Aorta (tissue), 5 donors: Measurements from ENCODE around the gene LGR5. TPM values are rescaled to one million over a fixed set of nuclear protein-coding genes. Genes with fewer than 3 reads are reported as not detected.

Experiments used
- ATAC-seq: fragments of 200-7000 bp; cut with Tn5 transposase; one replicate; pipeline ENCODE4 v1.9.1; 2022; ENCODE audit warnings: moderate library complexity; ENCODE audit not compliant: low FRiP score
- DNase-seq, 2 donors: peaks; one replicate each; pipeline ENCODE4 v3.0.0-alpha.2; 2020
- H3K27ac ChIP-seq, 2 donors: one replicate each; pipeline ENCODE4 v1.5.1; 2013; ENCODE audit warnings: low read length in 2 of 2, mild to moderate bottlenecking in 2 of 2, moderate library complexity in 2 of 2, control low read depth in 1 of 2, inconsistent platforms in 1 of 2, low read depth in 1 of 2
- H3K27me3 ChIP-seq, 2 donors: one replicate each; pipeline ENCODE4 v1.6.1; 2013; ENCODE audit warnings: control low read depth in 1 of 2, low read length in 1 of 2, mild to moderate bottlenecking in 1 of 2, moderate library complexity in 1 of 2; ENCODE audit not compliant: insufficient read depth in 2 of 2, control insufficient read depth in 1 of 2
- H3K36me3 ChIP-seq, 2 donors: one replicate each; pipeline ENCODE4 v1.6.1; 2013; ENCODE audit warnings: control low read depth in 1 of 2, low read length in 1 of 2, mild to moderate bottlenecking in 1 of 2; ENCODE audit not compliant: insufficient read depth in 2 of 2, control insufficient read depth in 1 of 2
- H3K4me1 ChIP-seq, 2 donors: one replicate each; pipeline ENCODE4 v1.6.1; 2013; ENCODE audit warnings: low read length in 2 of 2, control low read depth in 1 of 2, mild to moderate bottlenecking in 1 of 2, moderate library complexity in 1 of 2; ENCODE audit not compliant: insufficient read depth in 2 of 2, control insufficient read depth in 1 of 2
- H3K4me3 ChIP-seq, 2 donors: one replicate each; pipeline ENCODE4 v1.5.1; 2013; ENCODE audit warnings: low read length in 2 of 2, control low read depth in 1 of 2, mild to moderate bottlenecking in 1 of 2
- H3K9me3 ChIP-seq: one replicate; pipeline ENCODE4 v1.6.1; 2013; ENCODE audit warnings: mild to moderate bottlenecking, low read length; ENCODE audit not compliant: control insufficient read depth
- WGBS, 2 donors: extraction: QIAGEN DNeasy Blood & Tissue Kit; methylation state at CpG; one replicate each; pipeline ENCODE4 v1.1.7; 2013; 5-methylcytosine and 5-hydroxymethylcytosine counted together
- intact Hi-C, 2 donors: fragments of 100-400 bp; cut with DNase I; formaldehyde crosslinking; loops; one replicate each; pipeline versions ENCODE4 v1.14.2 to v1.15.0; 2022
- long read RNA-seq, 2 donors: library from polyadenylated mRNA; unstranded; transcript quantifications; one replicate each; pipeline ENCODE4 v2.0.0, GENCODE V29; 2020 to 2021
- polyA plus RNA-seq, 2 donors: library from polyadenylated mRNA; stranded (reverse); fragments of 200-250 nt; gene quantifications; one replicate each; pipeline ENCODE4 v1.2.3, GENCODE V29; 2013
- total RNA-seq, 2 donors: library from RNA; stranded (reverse); fragmentation: NEBNext Ultra II Directional; extraction: Animal tissue kit (Norgen Biotek cat#: 25700); gene quantifications; one replicate each; pipeline ENCODE4 v1.2.1, GENCODE V29; 2021
- donor health status: healthy with polysubstance abuse.
- donor health status: Bipolar disorder and iron deficiency.
- donor health status: DM: no; HTN: no; CAD: no.
- donor health status: DM: no; HTN: no; CAD: no.
- donor health status: DM: yes; HTN: yes; CAD: no.

LGR5 gene, protein sequence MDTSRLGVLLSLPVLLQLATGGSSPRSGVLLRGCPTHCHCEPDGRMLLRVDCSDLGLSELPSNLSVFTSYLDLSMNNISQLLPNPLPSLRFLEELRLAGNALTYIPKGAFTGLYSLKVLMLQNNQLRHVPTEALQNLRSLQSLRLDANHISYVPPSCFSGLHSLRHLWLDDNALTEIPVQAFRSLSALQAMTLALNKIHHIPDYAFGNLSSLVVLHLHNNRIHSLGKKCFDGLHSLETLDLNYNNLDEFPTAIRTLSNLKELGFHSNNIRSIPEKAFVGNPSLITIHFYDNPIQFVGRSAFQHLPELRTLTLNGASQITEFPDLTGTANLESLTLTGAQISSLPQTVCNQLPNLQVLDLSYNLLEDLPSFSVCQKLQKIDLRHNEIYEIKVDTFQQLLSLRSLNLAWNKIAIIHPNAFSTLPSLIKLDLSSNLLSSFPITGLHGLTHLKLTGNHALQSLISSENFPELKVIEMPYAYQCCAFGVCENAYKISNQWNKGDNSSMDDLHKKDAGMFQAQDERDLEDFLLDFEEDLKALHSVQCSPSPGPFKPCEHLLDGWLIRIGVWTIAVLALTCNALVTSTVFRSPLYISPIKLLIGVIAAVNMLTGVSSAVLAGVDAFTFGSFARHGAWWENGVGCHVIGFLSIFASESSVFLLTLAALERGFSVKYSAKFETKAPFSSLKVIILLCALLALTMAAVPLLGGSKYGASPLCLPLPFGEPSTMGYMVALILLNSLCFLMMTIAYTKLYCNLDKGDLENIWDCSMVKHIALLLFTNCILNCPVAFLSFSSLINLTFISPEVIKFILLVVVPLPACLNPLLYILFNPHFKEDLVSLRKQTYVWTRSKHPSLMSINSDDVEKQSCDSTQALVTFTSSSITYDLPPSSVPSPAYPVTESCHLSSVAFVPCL
- total RNA-seq: 1 to 10 TPM in 1 of 2 donors, under 1 TPM in 1; 0.65 to 1.6 TPM
- polyA plus RNA-seq: under 1 TPM; 0.10 to 0.50 TPM
- long read RNA-seq, donor 1, partial matches to known transcripts: 0 of 1 reads
- long read RNA-seq, donor 1, other reads (novel, unspliced or antisense): 1 of 1 reads
- long read RNA-seq, donor 2: 0 reads

DNA sequence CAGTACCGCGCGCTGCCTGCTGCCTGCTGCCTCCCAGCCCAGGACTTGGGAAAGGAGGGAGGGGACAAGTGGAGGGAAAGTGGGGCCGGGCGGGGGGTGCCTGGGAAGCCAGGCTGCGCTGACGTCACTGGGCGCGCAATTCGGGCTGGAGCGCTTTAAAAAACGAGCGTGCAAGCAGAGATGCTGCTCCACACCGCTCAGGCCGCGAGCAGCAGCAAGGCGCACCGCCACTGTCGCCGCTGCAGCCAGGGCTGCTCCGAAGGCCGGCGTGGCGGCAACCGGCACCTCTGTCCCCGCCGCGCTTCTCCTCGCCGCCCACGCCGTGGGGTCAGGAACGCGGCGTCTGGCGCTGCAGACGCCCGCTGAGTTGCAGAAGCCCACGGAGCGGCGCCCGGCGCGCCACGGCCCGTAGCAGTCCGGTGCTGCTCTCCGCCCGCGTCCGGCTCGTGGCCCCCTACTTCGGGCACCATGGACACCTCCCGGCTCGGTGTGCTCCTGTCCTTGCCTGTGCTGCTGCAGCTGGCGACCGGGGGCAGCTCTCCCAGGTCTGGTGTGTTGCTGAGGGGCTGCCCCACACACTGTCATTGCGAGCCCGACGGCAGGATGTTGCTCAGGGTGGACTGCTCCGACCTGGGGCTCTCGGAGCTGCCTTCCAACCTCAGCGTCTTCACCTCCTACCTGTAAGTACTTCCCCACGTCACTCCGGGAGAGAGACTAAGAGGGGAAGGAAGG, at the start of gene LGR5:
Gene LGR5 (plus strand): TSS at position 186 of the 732 bp plus-strand sequence. CDS start 283 bp downstream, at position 469.
- 0 to 1% methylated on average over 42 to 65 of the region's 65 CpGs for WGBS, 2 donors
- Histone ChIP-seq H3K27me3 (no peaks in the 10 kb centered on the region), H3K4me1 (peaks cover 0 to 3% of the 10 kb centered on the region in 2 donors), H3K9me3 (peaks cover 5% of the 10 kb centered on the region), H3K27ac (no peak within 1 kb of the TSS), H3K4me3 (peak within 1 kb of the TSS; percentile 39 to 44), H3K36me3 (no peaks in the 10 kb centered on the region)
- intact Hi-C loops: loop anchor here (5.0 to 10.0 kb wide), 2 partner anchors 38 to 55 kb away; no protein-coding TSS in a partner anchor
- peak; percentile 65 for ATAC-seq
- DNase-seq: peak; percentile 52 to 84

DNA sequence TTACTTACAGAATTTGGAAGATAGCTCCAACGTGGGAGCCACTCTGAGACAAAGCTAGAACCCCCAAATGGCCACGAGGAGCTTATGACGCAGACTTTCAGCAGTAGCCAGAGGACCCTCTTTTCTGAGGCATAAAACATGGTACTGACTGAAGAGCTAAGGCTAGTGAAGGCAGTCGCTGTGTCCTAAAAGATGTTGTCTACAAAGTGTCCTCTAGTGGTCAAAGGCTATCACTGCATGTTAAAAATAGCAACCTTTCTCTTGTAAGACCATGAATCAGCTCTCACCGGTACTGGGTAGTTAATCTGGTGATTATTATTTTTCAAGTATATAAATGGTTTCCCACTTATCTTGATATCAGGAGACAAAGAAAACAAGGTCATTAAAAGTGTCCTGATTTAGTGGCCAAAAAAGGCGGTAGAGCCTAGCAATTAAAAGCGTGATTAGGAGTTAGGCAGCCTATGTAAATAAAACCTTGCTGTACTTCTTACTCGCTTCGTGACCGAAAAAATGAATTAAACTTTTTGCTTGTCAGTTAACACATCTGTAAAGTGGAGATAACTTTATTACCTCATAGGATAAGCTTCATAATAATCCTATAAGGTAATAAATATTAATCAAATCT, 47.0 kb upstream of the LGR5 start:
- Histone ChIP-seq H3K36me3 (no peaks in the 10 kb centered on the region), H3K27ac (no peak overlapping the region), H3K9me3 (no peaks in the 10 kb centered on the region), H3K4me3 (no peak overlapping the region), H3K4me1 (peaks cover 0 to 3% of the 10 kb centered on the region in 2 donors), H3K27me3 (no peaks in the 10 kb centered on the region)
- no peak for DNase-seq
- peak; percentile 81 for ATAC-seq
- intact Hi-C loops: loop anchor here (5.0 kb wide), 1 partner anchor 175 kb away; no protein-coding TSS in a partner anchor
- WGBS, 2 donors: 27 to 29% methylated on average over 10 of the region's 10 CpGs

DNA sequence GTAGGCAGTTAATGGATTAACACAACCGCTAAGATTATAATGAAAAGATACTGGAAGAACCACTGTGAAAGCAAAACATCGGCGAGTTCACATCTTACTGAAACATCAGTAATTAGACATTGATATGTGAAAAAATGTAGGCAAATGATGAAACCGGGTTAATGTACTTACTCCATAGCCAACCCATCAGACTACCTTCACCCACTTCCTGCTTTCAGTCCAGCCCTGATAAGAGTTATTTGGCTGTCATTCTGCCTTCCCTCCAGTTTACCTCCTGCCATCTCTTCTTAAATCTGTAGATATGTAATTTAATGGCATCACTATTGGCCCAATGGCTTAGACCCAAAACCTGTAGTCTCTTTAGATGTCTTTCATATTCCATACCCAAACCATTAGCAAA, 46.0 kb upstream of the LGR5 start:
- Histone ChIP-seq H3K36me3 (no peaks in the 10 kb centered on the region), H3K27ac (no peak overlapping the region), H3K4me1 (peaks cover 0 to 3% of the 10 kb centered on the region in 2 donors), H3K4me3 (no peak overlapping the region), H3K27me3 (no peaks in the 10 kb centered on the region), H3K9me3 (no peaks in the 10 kb centered on the region)
- ATAC-seq: no peak
- 59 to 68% methylated on average over 4 of the region's 4 CpGs for WGBS, 2 donors
- DNase-seq: no peak
- intact Hi-C loops: loop anchor here (5.0 kb wide), 1 partner anchor 176 kb away; no protein-coding TSS in a partner anchor

DNA sequence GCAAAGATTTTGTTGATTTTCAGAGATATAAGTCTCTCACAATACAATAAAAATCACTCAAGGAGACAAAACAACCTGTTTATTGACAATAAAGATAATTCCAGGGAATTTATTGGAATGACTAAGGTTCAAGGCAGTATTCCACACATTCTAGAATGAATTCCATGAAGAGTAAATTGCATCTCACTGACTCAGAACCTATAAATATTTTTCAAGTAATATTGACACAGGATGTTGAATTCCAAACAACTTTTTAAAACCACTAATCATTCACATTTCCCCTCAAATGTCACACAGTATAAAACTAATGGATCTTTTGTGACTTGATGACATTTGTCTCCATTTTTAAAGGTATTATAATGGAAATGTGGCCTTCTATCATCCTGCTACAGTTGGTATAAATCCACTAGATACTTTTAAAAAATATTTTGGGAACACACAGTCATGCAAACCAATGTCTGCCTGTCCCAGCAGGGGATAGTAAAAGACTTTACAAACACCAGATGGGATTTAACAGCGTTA, 42.1 kb upstream of the LGR5 start:
- Histone ChIP-seq H3K4me3 (no peak overlapping the region), H3K27me3 (no peaks in the 10 kb centered on the region), H3K4me1 (peaks cover 0 to under 1% of the 10 kb centered on the region in 2 donors), H3K9me3 (no peaks in the 10 kb centered on the region), H3K36me3 (no peaks in the 10 kb centered on the region), H3K27ac (no peak overlapping the region)
- 23 to 27% methylated on average over 1 of the region's 1 CpG for WGBS, 2 donors
- intact Hi-C loops: no loop called here
- no peak for DNase-seq
- ATAC-seq: no peak

DNA sequence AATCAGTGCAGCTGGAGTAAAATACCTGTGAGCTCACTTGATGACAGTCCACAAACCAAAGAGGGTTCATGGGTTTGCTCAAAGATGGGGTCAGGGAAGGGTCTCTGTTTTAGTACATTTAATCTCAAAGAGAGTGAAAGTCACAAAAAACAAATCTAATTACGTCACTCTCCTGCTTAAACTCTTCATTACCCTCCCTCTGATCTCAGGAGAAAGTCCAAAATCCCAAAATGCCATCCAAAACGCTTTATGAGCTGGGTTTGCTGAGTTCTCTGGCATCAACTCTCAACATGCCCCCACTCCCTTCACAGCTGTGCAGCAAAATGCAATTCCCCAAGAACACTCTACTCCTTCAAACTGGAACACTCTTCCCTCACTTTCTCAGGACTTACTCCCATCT, 40.4 kb upstream of the LGR5 start:
- no peaks in the 10 kb centered on the region for H3K4me1 ChIP-seq
- no peak overlapping the region for H3K27ac ChIP-seq
- intact Hi-C loops: no loop called here
- no peaks in the 10 kb centered on the region for H3K9me3 ChIP-seq
- no peaks in the 10 kb centered on the region for H3K27me3 ChIP-seq
- no peaks in the 10 kb centered on the region for H3K36me3 ChIP-seq
- WGBS, 2 donors: 35 to 48% methylated on average over 2 of the region's 2 CpGs
- ATAC-seq: no peak
- no peak for DNase-seq
- H3K4me3 ChIP-seq: no peak overlapping the region

DNA sequence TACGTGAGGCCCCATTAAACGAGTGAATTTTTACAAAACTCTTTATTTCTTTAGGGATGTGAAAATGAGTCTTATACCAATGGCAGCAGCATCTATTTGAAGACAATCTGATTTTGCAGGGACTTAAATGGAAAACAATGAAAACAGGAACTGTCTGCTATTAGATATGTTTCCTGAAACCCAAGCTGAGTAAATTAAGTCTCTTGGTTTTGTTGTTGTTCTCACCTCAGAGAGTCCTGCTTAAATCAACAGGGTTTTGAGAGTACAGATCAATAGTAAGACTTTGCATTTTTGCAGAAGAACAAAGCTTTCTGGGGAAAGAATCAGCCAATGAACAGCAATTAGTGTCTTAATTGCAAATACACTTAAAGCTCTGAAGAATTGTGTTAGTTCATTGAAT, 39.1 kb upstream of the LGR5 start:
- Histone ChIP-seq H3K36me3 (no peaks in the 10 kb centered on the region), H3K9me3 (no peaks in the 10 kb centered on the region), H3K27me3 (no peaks in the 10 kb centered on the region), H3K4me3 (no peak overlapping the region), H3K4me1 (no peaks in the 10 kb centered on the region), H3K27ac (no peak overlapping the region)
- WGBS, 2 donors: 90 to 94% methylated on average over 2 of the region's 2 CpGs
- ATAC-seq (no peak), DNase-seq (no peak)
- intact Hi-C loops: no loop called here

DNA sequence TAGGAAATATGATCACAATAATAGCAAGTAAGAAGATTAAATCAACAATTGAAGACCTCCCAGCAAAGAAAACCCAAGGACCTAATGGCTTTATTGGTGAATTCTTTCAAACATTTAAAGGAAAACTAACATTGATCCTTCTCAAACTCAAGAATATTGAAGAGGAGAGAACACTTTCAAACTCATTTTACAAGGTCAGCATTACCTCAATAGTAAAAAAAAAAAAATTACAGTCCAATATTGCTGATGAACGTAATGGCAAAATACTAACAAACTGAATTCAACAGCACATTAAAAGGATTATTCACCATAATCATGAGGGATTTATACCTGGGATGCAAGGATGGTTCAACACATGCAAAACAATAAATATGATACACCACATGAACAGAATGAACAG, 33.7 kb upstream of the LGR5 start:
- no peak overlapping the region for H3K27ac ChIP-seq
- no peak for DNase-seq
- H3K4me3 ChIP-seq: no peak overlapping the region
- H3K4me1 ChIP-seq: no peaks in the 10 kb centered on the region
- no peaks in the 10 kb centered on the region for H3K27me3 ChIP-seq
- intact Hi-C loops: no loop called here
- no peak for ATAC-seq
- WGBS, 2 donors: 88 to 95% methylated on average over 1 of the region's 1 CpG
- no peaks in the 10 kb centered on the region for H3K9me3 ChIP-seq
- H3K36me3 ChIP-seq: no peaks in the 10 kb centered on the region
